H9 (cell line): ENCODE results near the gene PICALM. TPM values are rescaled to one million over a fixed set of nuclear protein-coding genes. Genes with fewer than 3 reads are reported as not detected.

Experiments
- DNase-seq: peaks from one replicate; pipeline ENCODE4 v3.0.0-alpha.2; 2017
- H2AFZ ChIP-seq: one replicate; pipeline ENCODE4 v1.6.1; 2013; ENCODE audit warnings: mild to moderate bottlenecking, low read length, control low read depth, moderate library complexity
- H2AK5ac ChIP-seq: 2 replicates; pipeline ENCODE4 v1.6.1; 2013; ENCODE audit warnings: low read length, control low read depth, mixed read lengths; ENCODE audit not compliant: insufficient read length
- H2BK120ac ChIP-seq: one replicate; pipeline ENCODE4 v1.6.1; 2013; ENCODE audit warnings: low read depth, mild to moderate bottlenecking, low read length, control low read depth, inconsistent platforms; ENCODE audit not compliant: poor library complexity, severe bottlenecking
- H2BK12ac ChIP-seq: 2 replicates; pipeline ENCODE4 v1.6.1; 2013; ENCODE audit warnings: low read length, control low read depth, mixed read lengths, low read depth; ENCODE audit not compliant: insufficient read length
- H2BK15ac ChIP-seq: 2 replicates; pipeline ENCODE4 v1.6.1; 2013; ENCODE audit warnings: low read depth, low read length, control low read depth
- H2BK20ac ChIP-seq: one replicate; pipeline ENCODE4 v1.6.1; 2013; ENCODE audit warnings: low read depth, mild to moderate bottlenecking, low read length, control low read depth, inconsistent platforms; ENCODE audit not compliant: poor library complexity, severe bottlenecking
- H2BK5ac ChIP-seq: 2 replicates; pipeline ENCODE4 v1.6.1; 2013; ENCODE audit warnings: low read length, control low read depth, mixed read lengths; ENCODE audit not compliant: insufficient read length
- H3K14ac ChIP-seq: 2 replicates; pipeline ENCODE4 v1.6.1; 2013; ENCODE audit warnings: low read length, control low read depth; ENCODE audit not compliant: insufficient read depth
- H3K18ac ChIP-seq: 2 replicates; pipeline ENCODE4 v1.6.1; 2013; ENCODE audit warnings: low read depth, mild to moderate bottlenecking, mixed read lengths, low read length, control low read depth; ENCODE audit not compliant: insufficient read length
- H3K23ac ChIP-seq: 2 replicates; pipeline ENCODE4 v1.6.1; 2013; ENCODE audit warnings: low read length, control low read depth, mixed read lengths, low read depth; ENCODE audit not compliant: insufficient read length
- H3K23me2 ChIP-seq: 2 replicates; pipeline ENCODE4 v1.6.1; 2013; ENCODE audit warnings: low read depth, mild to moderate bottlenecking, mixed read lengths, low read length, control low read depth; ENCODE audit not compliant: insufficient read length, poor library complexity, severe bottlenecking
- H3K27ac ChIP-seq: 2 replicates; pipeline ENCODE4 v1.5.1; 2013; ENCODE audit warnings: low read length, control low read depth, mixed read lengths, low read depth; ENCODE audit not compliant: insufficient read length
- H3K27me3 ChIP-seq: 2 replicates; pipeline ENCODE4 v1.6.1; 2013; ENCODE audit warnings: low read length, control low read depth, inconsistent platforms; ENCODE audit not compliant: insufficient read depth
- H3K4ac ChIP-seq: 2 replicates; pipeline ENCODE4 v1.6.1; 2013; ENCODE audit warnings: low read depth, mild to moderate bottlenecking, control low read depth, inconsistent platforms, low read length, moderate library complexity
- H3K4me1 ChIP-seq: 2 replicates; pipeline ENCODE4 v1.6.1; 2013; ENCODE audit warnings: low read length, control low read depth, inconsistent platforms; ENCODE audit not compliant: insufficient read depth
- H3K4me2 ChIP-seq: 2 replicates; pipeline ENCODE4 v1.6.1; 2013; ENCODE audit warnings: low read length, control low read depth, mixed read lengths; ENCODE audit not compliant: insufficient read length, insufficient read depth
- H3K56ac ChIP-seq: 2 replicates; pipeline ENCODE4 v1.6.1; 2013; ENCODE audit warnings: low read depth, mild to moderate bottlenecking, mixed read lengths, low read length, control low read depth; ENCODE audit not compliant: insufficient read length
- H3K79me1 ChIP-seq: 2 replicates; pipeline ENCODE4 v1.6.1; 2013; ENCODE audit warnings: low read depth, mild to moderate bottlenecking, moderate library complexity, low read length, control low read depth, inconsistent platforms; ENCODE audit not compliant: insufficient read depth, poor library complexity, severe bottlenecking
- H3K79me2 ChIP-seq: 2 replicates; pipeline ENCODE4 v1.6.1; 2013; ENCODE audit warnings: low read length, control low read depth, inconsistent platforms; ENCODE audit not compliant: insufficient read depth
- H3K9ac ChIP-seq: 2 replicates; pipeline ENCODE4 v1.6.1; 2013; ENCODE audit warnings: low read length, control low read depth, mixed read lengths; ENCODE audit not compliant: insufficient read length; ENCODE audit errors: extremely low read depth
- H3K9me3 ChIP-seq: one replicate; pipeline ENCODE4 v1.6.1; 2013; ENCODE audit warnings: low read depth, low read length, inconsistent platforms; ENCODE audit not compliant: control insufficient read depth
- H3T11ph ChIP-seq: one replicate; pipeline ENCODE4 v1.6.1; 2013; ENCODE audit warnings: mild to moderate bottlenecking, low read length, control low read depth, inconsistent platforms
- H4K20me1 ChIP-seq: one replicate; pipeline ENCODE4 v1.6.1; 2013; ENCODE audit not compliant: control insufficient read depth, insufficient read length, insufficient read depth
- H4K5ac ChIP-seq: 2 replicates; pipeline ENCODE4 v1.6.1; 2013; ENCODE audit warnings: low read depth, mild to moderate bottlenecking, mixed read lengths, low read length, control low read depth; ENCODE audit not compliant: insufficient read length
- H4K8ac ChIP-seq: replicated peaks from 2 replicates; pipeline ENCODE4 v1.6.1; 2013; ENCODE audit warnings: low read length, control low read depth, mixed read lengths, low read depth; ENCODE audit not compliant: insufficient read length
- H4K91ac ChIP-seq: 2 replicates; pipeline ENCODE4 v1.6.1; 2013; ENCODE audit warnings: low read depth, mild to moderate bottlenecking, moderate library complexity, mixed read lengths, low read length, control low read depth; ENCODE audit not compliant: insufficient read length
- H3K27ac Mint-ChIP-seq, 3 experiments: 2 replicates in 2 of 3; 3 replicates in 1 of 3; pipeline ENCODE4 v1.8.0; 2020 to 2021; ENCODE audit warnings: mixed read lengths in 3 of 3, mild to moderate bottlenecking in 1 of 3, moderate library complexity in 1 of 3
- H3K27me3 Mint-ChIP-seq: 2 replicates; pipeline ENCODE4 v1.8.0; 2021; ENCODE audit warnings: low read depth, mild to moderate bottlenecking, moderate library complexity, mixed read lengths
- H3K36me3 Mint-ChIP-seq, 3 experiments: 2 replicates in 2 of 3; 3 replicates in 1 of 3; pipeline ENCODE4 v1.8.0; 2020 to 2021; ENCODE audit warnings: low read depth in 3 of 3, mixed read lengths in 3 of 3; ENCODE audit not compliant: insufficient read depth in 1 of 3
- H3K4me1 Mint-ChIP-seq, 2 experiments: 2 replicates each; pipeline ENCODE4 v1.8.0; 2020; ENCODE audit warnings: mixed read lengths in 2 of 2
- H3K4me3 Mint-ChIP-seq, 2 experiments: 2 replicates in 1 of 2; 3 replicates in 1 of 2; pipeline ENCODE4 v1.8.0; 2020 to 2021; ENCODE audit warnings: mild to moderate bottlenecking in 2 of 2, mixed read lengths in 2 of 2, moderate library complexity in 1 of 2
- H3K9me3 Mint-ChIP-seq, 2 experiments: 2 replicates in 1 of 2; 3 replicates in 1 of 2; pipeline ENCODE4 v1.8.0; 2020; ENCODE audit warnings: mild to moderate bottlenecking in 2 of 2, mixed read lengths in 2 of 2, moderate library complexity in 1 of 2
- CTCF ChIP-seq: fragments of 200-600 bp; sonication (generic); conservative IDR thresholded peaks from 3 replicates; pipeline ENCODE4 v1.8.0; 2021; ENCODE audit warnings: antibody characterized with exemption, mild to moderate bottlenecking
- WGBS: extraction: QIAGEN DNeasy Blood & Tissue Kit; methylation state at CpG from one replicate; pipeline ENCODE4 v1.1.7; 2013; ENCODE audit warnings: missing lambda C conversion rate, low lambda C conversion rate, mixed read lengths; ENCODE audit not compliant: insufficient read length; ENCODE audit errors: extremely low coverage; 5-methylcytosine and 5-hydroxymethylcytosine counted together
- total RNA-seq: library from RNA; stranded (reverse); gene quantifications from 2 replicates; pipeline ENCODE4 v1.2.1, GENCODE V29; 2021

Gene PICALM
- total RNA-seq, 1 experiment from 2014 or later = 76.4 TPM

GRCh38 chr11:86067009-86067850, 1.7 kb downstream of the PICALM start:
- no CpG with 5 or more reads among the region's 11 CpGs for WGBS
- H2BK20ac ChIP-seq = no peak overlapping the region
- peaks cover 48 to 52% of the 10 kb centered on the region in 2 experiments for H3K4me1 Mint-ChIP-seq

More at GRCh38 chr11:86067009-86067850, 1.7 kb downstream of the PICALM start:
- DNase-seq = no peak
- Histone ChIP-seq H3K79me2 (peaks cover 34% of the 10 kb centered on the region), H3K4me2 (peak overlapping the region; percentile 87), H3K56ac (no peak overlapping the region), H3K23me2 (peaks cover 6% of the 10 kb centered on the region), H2BK5ac (no peak overlapping the region), H4K91ac (no peak overlapping the region), H4K5ac (no peak overlapping the region), H3K14ac (no peak overlapping the region), H3K23ac (no peak overlapping the region), H3K4me1 (no peaks in the 10 kb centered on the region; the same call in 1 of the 2 replicates), H3K9me3 (no peaks in the 10 kb centered on the region), H3K27me3 (no peaks in the 10 kb centered on the region), H3K18ac (no peak overlapping the region), H2BK120ac (no peak overlapping the region), H3K4ac (no peak overlapping the region), H2AK5ac (no peak overlapping the region), H3K79me1 (peaks cover 7% of the 10 kb centered on the region), H3K9ac (peak overlapping the region; percentile 94), H2BK15ac (no peak overlapping the region), H2BK12ac (no peak overlapping the region), H4K20me1 (no peaks in the 10 kb centered on the region), H3K27ac (no peak overlapping the region), H3T11ph (no peak overlapping the region), H2AFZ (no peak overlapping the region), H4K8ac (no peak overlapping the region)
- Mint-ChIP-seq H3K27me3 (no peaks in the 10 kb centered on the region), H3K4me3 (peak overlapping the region; percentile 99 to 100), H3K27ac (peak overlapping the region; percentile 97 to 98 (median 98); a peak in 5 of 7 replicates), H3K9me3 (no peaks in the 10 kb centered on the region; a peak in 1 of 5 replicates), H3K36me3 (0 out of 7 replicates have a peak, but pooled peaks cover 0 to 3% (median 0%) of the 10 kb centered on the region in 3 experiments)
- no peak for TF ChIP-seq CTCF
